ENCODE data around the gene PTK6.

PTK6 gene

GRCh38 chr20:63502671-63503172 is 34.5 kb downstream of the PTK6 start:
- intact Hi-C loops (cut with DNase I; ENCODE audit: low total_unique reads) = no loop called here
- peaks cover 0 to 18% (median 17%) of the 10 kb centered on the region in 3 donors for H3K9me3 ChIP-seq
- H3K4me3 ChIP-seq = no peak overlapping the region
- no peak for DNase-seq
- TF ChIP-seq, protein P1, sequence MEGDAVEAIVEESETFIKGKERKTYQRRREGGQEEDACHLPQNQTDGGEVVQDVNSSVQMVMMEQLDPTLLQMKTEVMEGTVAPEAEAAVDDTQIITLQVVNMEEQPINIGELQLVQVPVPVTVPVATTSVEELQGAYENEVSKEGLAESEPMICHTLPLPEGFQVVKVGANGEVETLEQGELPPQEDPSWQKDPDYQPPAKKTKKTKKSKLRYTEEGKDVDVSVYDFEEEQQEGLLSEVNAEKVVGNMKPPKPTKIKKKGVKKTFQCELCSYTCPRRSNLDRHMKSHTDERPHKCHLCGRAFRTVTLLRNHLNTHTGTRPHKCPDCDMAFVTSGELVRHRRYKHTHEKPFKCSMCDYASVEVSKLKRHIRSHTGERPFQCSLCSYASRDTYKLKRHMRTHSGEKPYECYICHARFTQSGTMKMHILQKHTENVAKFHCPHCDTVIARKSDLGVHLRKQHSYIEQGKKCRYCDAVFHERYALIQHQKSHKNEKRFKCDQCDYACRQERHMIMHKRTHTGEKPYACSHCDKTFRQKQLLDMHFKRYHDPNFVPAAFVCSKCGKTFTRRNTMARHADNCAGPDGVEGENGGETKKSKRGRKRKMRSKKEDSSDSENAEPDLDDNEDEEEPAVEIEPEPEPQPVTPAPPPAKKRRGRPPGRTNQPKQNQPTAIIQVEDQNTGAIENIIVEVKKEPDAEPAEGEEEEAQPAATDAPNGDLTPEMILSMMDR (IDR thresholded peaks at IDR 0.05) = no peak
- H3K27me3 ChIP-seq = peaks cover 0 to 68% of the 10 kb centered on the region in 2 donors
- H3K4me1 ChIP-seq = peaks cover 0 to 20% (median 15%) of the 10 kb centered on the region in 4 donors
- H3K27ac ChIP-seq = no peak overlapping the region
- H3K36me3 ChIP-seq = no peaks in the 10 kb centered on the region

- TF ChIP-seq, protein P1 (IDR thresholded peaks at IDR 0.05) = no peak
- Histone ChIP-seq H3K36me3 (no peaks in the 10 kb centered on the region), H3K4me1 (peaks cover 0 to 23% (median 19%) of the 10 kb centered on the region in 4 donors), H3K27me3 (peaks cover 0 to 74% of the 10 kb centered on the region in 2 donors), H3K9me3 (peaks cover 0 to 18% (median 17%) of the 10 kb centered on the region in 3 donors), H3K4me3 (no peak overlapping the region), H3K27ac (no peak overlapping the region)
- no peak for DNase-seq
- intact Hi-C loops (cut with DNase I; ENCODE audit: low total_unique reads) = no loop called here
Observed at GRCh38 chr20:63501818-63502670, 35.1 kb downstream of the PTK6 start.

GRCh38 chr20:63500902-63501817 is 36.0 kb downstream of the PTK6 start:
- Histone ChIP-seq H3K9me3 (peaks cover 0 to 18% (median 17%) of the 10 kb centered on the region in 3 donors), H3K27ac (no peak overlapping the region), H3K36me3 (no peaks in the 10 kb centered on the region), H3K27me3 (peaks cover 0 to 83% of the 10 kb centered on the region in 2 donors), H3K4me3 (no peak overlapping the region), H3K4me1 (peaks cover 0 to 32% (median 26%) of the 10 kb centered on the region in 4 donors)
- no peak for DNase-seq
- TF ChIP-seq, protein P1 (IDR thresholded peaks at IDR 0.05) = no peak
- intact Hi-C loops (cut with DNase I; ENCODE audit: low total_unique reads) = no loop called here

- no peak for DNase-seq
- TF ChIP-seq, protein P1 (IDR thresholded peaks at IDR 0.05) = no peak
- H3K4me3 ChIP-seq = no peak overlapping the region
- H3K36me3 ChIP-seq = no peaks in the 10 kb centered on the region
- peaks cover 0 to 84% of the 10 kb centered on the region in 2 donors for H3K27me3 ChIP-seq
- H3K27ac ChIP-seq = no peak overlapping the region
- intact Hi-C loops (cut with DNase I; ENCODE audit: low total_unique reads) = no loop called here
- peaks cover 0 to 35% (median 28%) of the 10 kb centered on the region in 4 donors for H3K4me1 ChIP-seq
- H3K9me3 ChIP-seq = peaks cover 0 to 12% (median 11%) of the 10 kb centered on the region in 3 donors
Observed at GRCh38 chr20:63500151-63500901, 36.9 kb downstream of the PTK6 start.

Measured in tibial artery (tissue), 4 donors.